CD4-positive, alpha-beta T cell treated with Interleukin-4 for 4 hours (primary cell): ENCODE results near the gene KCNQ1OT1.

ENCODE experiments used
- DNase-seq: peaks from one replicate; pipeline ENCODE4 v3.0.0-alpha.2; 2020

KCNQ1OT1 gene

DNA sequence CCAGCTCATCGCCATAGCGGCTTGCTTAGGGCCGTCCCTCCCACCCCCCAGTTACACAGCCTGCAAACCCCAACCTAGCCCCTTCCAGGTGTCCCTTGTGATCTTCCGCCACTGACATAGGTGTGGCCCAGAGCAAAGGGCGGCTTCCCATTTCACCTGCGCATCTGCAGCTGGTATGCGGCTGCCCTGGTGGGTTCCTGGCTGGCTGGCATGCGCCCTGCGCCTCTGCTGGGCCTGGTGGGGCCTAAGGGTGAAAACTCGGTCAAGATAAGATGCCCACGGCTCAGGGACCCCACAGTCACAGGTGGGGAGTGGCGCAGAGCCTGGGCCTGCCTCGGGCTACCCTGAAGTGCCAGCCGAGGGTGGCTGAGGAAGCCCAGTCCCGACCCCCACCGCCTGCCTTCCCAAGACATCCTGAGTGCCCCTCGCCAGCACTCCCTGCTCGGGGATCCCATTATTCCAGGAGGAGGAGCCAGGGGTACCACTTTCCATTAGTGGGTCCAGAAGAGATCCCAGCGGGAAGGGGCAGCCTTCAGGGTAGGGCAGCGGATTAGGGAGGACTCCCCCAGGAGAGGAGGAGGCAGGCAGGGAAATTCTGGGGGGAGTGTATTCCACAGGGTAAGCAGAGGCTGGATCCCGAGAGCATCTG lies 36.9 kb upstream of the KCNQ1OT1 start:
- no peak for DNase-seq

DNA sequence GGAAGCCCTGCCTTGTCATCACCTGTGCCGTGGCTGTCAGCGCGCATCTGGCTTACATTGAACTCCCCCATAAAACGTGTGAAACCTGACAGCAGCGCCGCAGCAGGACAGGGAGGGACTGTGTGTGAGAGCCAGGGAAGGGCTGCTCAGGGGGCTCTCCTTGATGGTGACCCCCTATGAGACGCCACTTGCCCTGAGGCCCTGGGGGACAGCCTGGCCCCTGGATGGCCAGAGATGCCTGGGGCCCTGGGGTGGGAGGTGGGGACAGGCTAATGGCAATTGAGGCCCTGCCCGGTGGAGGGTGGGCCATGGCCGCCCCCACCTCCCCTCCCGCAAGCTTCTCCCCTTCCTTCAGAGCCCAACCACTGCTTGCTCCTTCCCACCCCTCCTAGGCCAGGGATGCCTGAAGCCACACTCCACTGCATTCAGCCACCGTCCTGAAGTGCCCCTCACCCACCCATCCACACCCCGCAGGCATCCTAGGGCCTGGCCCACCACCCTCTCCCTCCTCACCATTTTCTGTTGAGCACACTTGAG lies 35.3 kb upstream of the KCNQ1OT1 start:
- no peak for DNase-seq

- DNase-seq: no peak
Observed at GRCh38 chr11:2734181-2735052, 34.6 kb upstream of the KCNQ1OT1 start.

DNA sequence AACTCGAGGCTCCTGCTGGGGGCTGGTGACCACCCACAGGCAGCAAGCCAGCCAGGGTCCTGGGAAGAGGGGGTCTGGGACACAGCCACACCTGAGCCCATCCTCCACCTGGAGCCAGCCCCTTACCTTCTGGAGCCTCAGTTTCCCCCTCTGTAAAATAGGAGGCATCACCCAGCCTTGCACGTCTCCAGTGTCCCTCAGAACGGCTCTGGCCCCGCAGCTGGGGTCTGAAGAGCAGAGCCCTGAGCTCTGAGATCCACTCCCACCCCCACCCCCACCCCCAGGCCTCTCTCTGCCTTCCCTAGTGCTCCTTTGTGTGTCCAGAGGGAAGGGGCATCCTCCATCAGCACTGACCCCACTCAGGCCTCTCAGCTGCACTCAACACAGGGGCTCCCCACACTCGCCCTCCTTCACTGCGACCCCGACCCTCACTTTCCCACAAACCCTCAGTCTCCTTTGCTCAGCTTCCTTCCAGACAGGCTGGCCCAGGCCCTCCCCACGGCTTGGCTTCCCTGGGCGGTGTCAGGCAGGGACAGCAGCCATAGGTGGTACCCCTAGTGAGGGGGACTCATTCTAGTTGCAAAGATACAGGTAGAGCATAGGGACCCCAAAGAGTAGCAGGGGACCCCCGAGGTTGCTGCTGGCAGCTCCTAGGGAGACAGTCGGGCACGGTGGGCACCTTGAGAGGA lies 33.3 kb upstream of the KCNQ1OT1 start:
- no peak for DNase-seq

- no peak for DNase-seq
Observed at GRCh38 chr11:2732261-2732939, 32.6 kb upstream of the KCNQ1OT1 start.

DNA sequence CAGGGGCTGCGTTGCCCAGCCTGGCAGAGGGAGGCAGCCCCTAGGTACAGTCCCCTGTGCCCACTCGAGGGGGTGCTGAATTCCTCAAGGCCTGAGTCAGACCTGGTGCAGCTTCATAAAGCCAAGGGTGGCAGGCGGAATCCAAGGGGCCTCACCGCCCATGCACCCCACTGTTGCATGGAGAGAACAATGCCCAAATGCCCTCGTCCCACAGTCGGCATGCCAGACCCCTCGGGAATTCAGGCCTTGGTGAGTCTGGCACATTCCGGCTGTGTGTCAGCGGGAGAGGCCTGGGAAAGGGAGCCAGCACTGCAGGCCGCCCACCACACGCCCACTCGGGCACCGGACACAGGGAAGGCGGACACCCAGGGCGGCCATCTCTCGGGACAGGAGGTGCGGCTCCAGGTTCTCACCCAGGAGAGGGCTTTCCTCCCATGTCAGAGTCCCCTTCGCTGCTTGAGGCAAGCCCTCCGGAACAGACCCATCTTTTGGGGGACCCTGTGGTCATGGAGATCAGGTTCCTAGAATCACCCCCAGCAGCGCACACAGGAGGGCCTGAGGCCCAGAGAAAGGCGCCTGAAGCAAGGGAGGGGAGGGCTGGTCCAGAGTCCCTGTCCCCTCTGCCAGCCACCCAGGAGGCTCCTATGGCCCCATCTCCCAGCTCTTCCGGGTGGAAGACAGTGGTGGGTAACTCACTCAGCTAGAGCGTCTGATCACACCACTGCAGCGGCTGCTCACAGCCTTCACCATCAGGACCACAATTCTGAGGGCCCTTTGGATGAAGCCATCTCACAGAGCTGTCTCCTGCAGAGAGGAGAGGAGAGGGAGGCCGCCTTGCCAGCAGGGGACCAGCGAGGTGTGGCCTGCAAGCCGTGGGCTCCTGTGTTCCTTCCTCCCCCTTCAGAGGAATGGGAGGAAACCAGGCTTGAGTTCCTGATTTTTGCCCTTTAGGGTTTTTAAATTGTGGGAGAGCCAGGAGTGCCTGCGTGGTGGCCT lies 31.6 kb upstream of the KCNQ1OT1 start:
- DNase-seq: no peak

- DNase-seq: no peak
Observed at GRCh38 chr11:2730272-2731129, 30.7 kb upstream of the KCNQ1OT1 start.

DNA sequence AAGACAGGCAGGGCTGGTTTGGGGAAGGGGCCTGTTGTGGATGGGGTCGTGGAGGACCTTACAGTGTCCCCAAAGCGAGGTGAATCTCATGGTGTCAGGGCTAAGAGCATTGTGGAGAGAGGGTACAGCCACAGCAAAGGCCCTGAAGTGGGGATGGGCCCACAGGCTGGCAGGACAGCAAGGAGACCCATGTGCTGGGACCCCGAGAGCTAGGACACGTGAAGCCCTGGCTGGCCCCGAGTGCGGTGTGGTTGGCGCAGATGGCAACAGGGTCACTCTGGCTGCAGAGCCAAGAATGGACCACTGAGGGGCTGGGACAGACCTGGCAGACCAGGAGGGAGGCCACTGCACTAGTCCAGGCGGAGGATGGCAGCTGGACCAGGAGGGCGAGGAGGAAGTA lies 30.0 kb upstream of the KCNQ1OT1 start:
- no peak for DNase-seq

GRCh38 chr11:2728663-2729332 lies 29.0 kb upstream of the KCNQ1OT1 start:
- no peak for DNase-seq

DNA sequence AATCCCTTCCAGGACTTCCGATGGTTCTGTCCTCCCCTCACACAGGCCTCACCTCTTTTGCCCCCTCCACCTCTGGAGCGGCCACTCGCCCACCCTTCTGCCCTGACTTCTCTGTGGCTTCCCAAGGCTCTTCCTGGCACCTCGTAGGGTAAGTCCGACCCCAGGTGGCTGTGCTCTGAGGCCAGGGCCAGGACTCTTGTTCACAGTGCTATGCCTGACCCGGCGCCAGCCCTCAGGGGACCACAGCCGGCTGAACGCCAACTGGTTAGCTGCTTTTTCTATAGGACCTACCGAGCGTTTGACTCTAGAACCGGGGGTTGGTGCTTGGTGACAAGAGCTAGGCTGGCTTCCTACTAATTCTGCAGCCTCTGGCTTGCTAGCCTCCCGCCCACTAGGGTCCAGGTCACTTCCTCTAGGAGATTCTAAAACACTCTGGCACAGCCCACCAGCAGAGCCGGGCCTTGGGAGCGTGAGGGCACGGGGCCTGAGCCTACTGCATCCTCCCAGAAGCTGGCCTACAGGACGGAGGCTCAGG lies 28.4 kb upstream of the KCNQ1OT1 start:
- DNase-seq: no peak

DNA sequence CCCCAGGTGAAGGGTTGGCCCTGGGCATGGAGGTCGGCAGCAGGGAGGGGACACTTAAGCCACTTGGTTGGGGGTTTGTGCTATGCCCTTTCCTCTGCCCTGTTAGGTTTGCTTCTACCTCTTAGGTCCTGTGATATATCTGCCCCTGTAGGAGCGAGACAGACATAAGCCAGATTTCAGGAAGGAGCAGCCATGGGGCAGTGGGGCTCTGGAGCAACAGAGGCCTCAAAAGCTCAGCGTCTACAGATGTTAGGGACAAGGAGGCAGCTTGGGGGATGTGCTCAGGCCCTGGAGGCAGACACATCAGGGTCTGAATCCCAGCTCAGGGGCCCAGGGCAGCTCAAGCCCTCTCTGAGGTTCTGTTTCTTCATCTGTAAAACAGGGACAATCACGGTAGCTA lies 27.2 kb upstream of the KCNQ1OT1 start:
- no peak for DNase-seq

GRCh38 chr11:2725368-2726300 lies 25.8 kb upstream of the KCNQ1OT1 start:
- no peak for DNase-seq

- DNase-seq: no peak
Observed at GRCh38 chr11:2724653-2725367, 25.0 kb upstream of the KCNQ1OT1 start.

DNA sequence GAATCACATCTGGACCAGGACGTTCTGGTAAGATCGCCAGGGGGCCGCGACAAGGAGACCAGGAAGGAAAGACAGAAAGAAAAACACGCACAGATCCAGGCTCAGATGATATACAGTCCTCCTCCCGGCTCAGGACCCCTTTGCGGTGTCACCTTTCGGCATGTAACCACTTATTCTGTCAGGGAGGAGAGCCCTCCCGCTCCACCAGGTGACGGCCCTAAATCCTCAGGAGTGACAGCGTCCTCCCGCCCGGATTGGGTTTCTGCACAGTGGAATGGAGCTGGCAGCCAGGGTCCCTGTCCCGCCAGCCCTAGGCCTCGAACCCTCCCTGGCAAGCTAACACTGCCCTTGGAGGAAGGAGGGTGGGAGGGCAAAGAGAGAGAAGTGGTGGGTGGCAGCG lies 24.3 kb upstream of the KCNQ1OT1 start:
- DNase-seq: no peak

DNA sequence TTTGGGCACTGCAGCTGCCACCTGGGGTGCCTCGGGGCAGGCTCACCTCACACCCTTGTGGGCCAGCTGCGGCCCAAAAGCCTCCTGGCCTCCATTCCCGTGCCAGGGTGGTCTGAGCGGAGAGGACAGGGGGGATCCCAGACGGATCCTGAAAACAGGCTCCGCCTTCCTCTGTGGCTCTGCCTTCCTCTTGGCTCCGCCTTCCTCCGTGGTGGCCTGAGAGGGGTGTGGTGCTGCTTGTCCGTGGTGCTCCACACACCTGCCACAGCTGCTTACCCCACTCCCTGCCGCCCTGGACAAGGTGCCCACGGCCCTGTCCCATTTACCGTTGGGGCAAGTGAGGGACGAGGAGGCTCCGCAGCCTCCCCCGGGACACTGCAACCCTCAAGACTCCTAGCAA lies 23.2 kb upstream of the KCNQ1OT1 start:
- no peak for DNase-seq

DNA sequence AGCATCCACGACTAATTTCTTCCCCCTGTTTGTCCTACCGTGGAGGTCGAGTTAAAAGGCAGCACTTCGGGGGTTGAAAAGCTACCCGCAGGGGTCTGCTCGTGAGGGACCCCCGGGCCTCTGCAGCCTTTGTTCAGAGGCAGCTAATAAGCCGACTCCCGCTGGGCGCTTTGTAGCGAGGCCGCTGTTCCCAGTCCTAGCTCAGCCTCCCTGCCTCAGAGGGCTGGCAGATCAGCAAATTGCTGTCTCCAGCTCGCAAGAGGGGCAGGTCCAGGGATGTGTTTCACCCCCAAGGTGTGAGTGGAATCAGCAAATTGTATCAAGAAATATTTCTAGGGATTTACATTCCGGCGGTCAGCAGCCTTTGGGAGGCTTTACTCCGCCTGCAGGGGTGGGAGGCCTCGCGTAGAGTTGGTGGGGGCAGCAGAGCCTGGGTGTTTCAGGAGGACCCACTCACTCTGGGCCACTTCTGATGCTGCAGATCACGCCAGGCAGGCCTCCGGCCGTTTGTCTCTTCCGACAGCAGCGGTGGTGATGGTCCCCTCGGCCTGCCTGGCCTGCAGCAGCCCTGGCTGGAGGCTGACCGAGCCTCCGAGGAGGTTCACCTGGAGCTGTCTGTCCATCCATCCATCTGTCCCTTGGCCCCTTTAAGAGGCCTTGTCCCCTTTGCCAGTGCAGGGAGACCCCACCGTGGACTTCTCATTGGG lies 21.6 kb upstream of the KCNQ1OT1 start:
- no peak for DNase-seq
